IPS-18a (cell line): ENCODE data around the gene COX17.
A peak's percentile ranks its signal among the peaks of the same experiment; 100 is the strongest.

Source experiments
- H3K27ac ChIP-seq: one replicate; pipeline ENCODE4 v1.5.1; 2013; ENCODE audit warnings: low read length
- H3K27me3 ChIP-seq: one replicate; pipeline ENCODE4 v1.6.1; 2013; ENCODE audit warnings: mild to moderate bottlenecking, low read length; ENCODE audit not compliant: control insufficient read depth, insufficient read depth
- H3K36me3 ChIP-seq: one replicate; pipeline ENCODE4 v1.6.1; 2013; ENCODE audit warnings: low read depth, low read length; ENCODE audit not compliant: control insufficient read depth
- H3K4me1 ChIP-seq: one replicate; pipeline ENCODE4 v1.6.1; 2013; ENCODE audit warnings: low read depth, low read length; ENCODE audit not compliant: control insufficient read depth
- H3K4me3 ChIP-seq: one replicate; pipeline ENCODE4 v1.5.1; 2013; ENCODE audit warnings: low read length
- H3K9ac ChIP-seq: one replicate; pipeline ENCODE4 v1.6.1; 2013; ENCODE audit warnings: mild to moderate bottlenecking, low read length, moderate library complexity
- H3K9me3 ChIP-seq: one replicate; pipeline ENCODE4 v1.6.1; 2013; ENCODE audit warnings: low read depth, low read length; ENCODE audit not compliant: control insufficient read depth

Gene COX17

GRCh38 chr3:119653876-119654275 lies 23.3 kb downstream of the COX17 start:
- Histone ChIP-seq H3K4me3 (no peak overlapping the region), H3K36me3 (no peaks in the 10 kb centered on the region), H3K27ac (no peak overlapping the region), H3K27me3 (no peaks in the 10 kb centered on the region), H3K4me1 (no peaks in the 10 kb centered on the region), H3K9me3 (no peaks in the 10 kb centered on the region), H3K9ac (no peak overlapping the region)

- Histone ChIP-seq H3K36me3 (no peaks in the 10 kb centered on the region), H3K4me1 (peaks cover 3% of the 10 kb centered on the region), H3K9me3 (no peaks in the 10 kb centered on the region), H3K27ac (no peak overlapping the region), H3K27me3 (no peaks in the 10 kb centered on the region), H3K9ac (no peak overlapping the region), H3K4me3 (no peak overlapping the region)
Measured at GRCh38 chr3:119652306-119653033, 24.7 kb downstream of the COX17 start.

- Histone ChIP-seq H3K27me3 (no peaks in the 10 kb centered on the region), H3K9me3 (no peaks in the 10 kb centered on the region), H3K4me1 (peaks cover 7% of the 10 kb centered on the region), H3K4me3 (no peak overlapping the region), H3K36me3 (no peaks in the 10 kb centered on the region), H3K9ac (no peak overlapping the region), H3K27ac (no peak overlapping the region)
Measured at GRCh38 chr3:119649761-119650160, 27.4 kb downstream of the COX17 start.

GRCh38 chr3:119647843-119648575 lies 29.2 kb downstream of the COX17 start:
- Histone ChIP-seq H3K4me3 (no peak overlapping the region), H3K9me3 (no peaks in the 10 kb centered on the region), H3K36me3 (no peaks in the 10 kb centered on the region), H3K27ac (no peak overlapping the region), H3K4me1 (peaks cover 7% of the 10 kb centered on the region), H3K9ac (no peak overlapping the region), H3K27me3 (no peaks in the 10 kb centered on the region)

DNA sequence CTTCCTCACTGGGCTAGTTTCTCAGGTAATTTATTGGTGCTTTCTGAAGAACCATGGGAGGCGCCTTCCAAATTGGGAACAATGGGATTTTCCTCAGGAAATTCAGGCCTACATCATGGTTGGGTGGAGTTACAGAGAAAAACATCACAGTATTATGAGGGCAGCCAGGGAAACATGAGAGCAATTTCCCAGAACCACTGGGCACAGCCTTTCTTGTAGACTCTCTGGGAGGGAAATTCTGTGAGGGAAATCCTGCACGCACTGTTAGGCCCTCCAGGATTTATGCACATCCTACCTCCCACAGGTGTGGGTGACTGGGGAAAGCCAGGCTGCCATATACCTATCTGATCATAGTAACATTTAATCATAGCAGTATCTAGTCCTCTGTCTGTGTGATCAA lies 30.0 kb downstream of the COX17 start:
- peak overlapping the region; percentile 30 for H3K27ac ChIP-seq

DNA sequence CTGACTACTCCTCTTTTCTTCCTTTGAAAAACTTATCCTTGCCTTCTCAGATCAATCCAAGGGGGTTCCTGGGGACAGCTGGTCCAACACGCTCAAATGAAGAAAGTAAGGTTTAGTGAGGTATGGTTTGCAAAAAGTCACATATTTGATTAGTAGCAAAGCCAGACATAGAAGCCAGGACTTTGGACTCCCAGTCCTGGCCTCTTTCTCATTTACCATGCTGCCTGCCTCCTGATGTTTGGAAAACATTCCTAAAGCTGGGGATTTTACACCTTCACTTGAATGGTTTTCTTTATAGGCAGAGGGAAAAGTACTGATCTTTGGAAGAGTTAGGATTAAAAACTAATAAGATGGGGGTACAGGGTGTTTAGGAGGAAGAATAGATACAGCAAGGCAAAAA lies 31.4 kb downstream of the COX17 start:
- no peaks in the 10 kb centered on the region for H3K27me3 ChIP-seq
- no peak overlapping the region for H3K27ac ChIP-seq
- peaks cover 7% of the 10 kb centered on the region for H3K4me1 ChIP-seq
- no peaks in the 10 kb centered on the region for H3K9me3 ChIP-seq
- H3K9ac ChIP-seq, result no peak overlapping the region
- H3K36me3 ChIP-seq, result no peaks in the 10 kb centered on the region
- no peak overlapping the region for H3K4me3 ChIP-seq

More for the DNA sequence above, 30.0 kb downstream of the COX17 start:
- Histone ChIP-seq H3K4me1 (peaks cover 7% of the 10 kb centered on the region), H3K9ac (no peak overlapping the region), H3K4me3 (no peak overlapping the region), H3K27me3 (no peaks in the 10 kb centered on the region), H3K9me3 (no peaks in the 10 kb centered on the region), H3K36me3 (no peaks in the 10 kb centered on the region)

DNA sequence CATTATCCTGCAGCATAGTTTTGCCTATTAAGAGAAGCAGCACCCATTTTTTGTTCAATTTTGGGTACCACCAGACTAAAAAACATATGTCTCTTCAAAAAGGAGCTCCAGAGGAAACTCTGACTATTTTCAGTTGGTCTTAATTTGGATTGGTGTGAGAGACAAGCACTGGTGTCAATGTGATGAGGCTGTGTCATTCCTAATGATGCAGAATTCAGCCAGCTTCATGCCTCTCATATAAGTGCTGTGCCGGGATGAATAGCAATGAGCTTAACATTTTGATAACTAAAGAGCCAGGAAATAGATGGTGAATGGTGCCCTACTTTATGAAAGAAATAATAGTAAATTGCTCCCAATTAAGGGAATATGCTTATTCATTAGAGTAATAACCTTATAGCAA lies 32.7 kb downstream of the COX17 start:
- no peaks in the 10 kb centered on the region for H3K9me3 ChIP-seq
- H3K4me3 ChIP-seq, result no peak overlapping the region
- H3K36me3 ChIP-seq, result no peaks in the 10 kb centered on the region
- no peak overlapping the region for H3K9ac ChIP-seq
- no peak overlapping the region for H3K27ac ChIP-seq
- no peaks in the 10 kb centered on the region for H3K27me3 ChIP-seq
- H3K4me1 ChIP-seq, result peaks cover 7% of the 10 kb centered on the region

DNA sequence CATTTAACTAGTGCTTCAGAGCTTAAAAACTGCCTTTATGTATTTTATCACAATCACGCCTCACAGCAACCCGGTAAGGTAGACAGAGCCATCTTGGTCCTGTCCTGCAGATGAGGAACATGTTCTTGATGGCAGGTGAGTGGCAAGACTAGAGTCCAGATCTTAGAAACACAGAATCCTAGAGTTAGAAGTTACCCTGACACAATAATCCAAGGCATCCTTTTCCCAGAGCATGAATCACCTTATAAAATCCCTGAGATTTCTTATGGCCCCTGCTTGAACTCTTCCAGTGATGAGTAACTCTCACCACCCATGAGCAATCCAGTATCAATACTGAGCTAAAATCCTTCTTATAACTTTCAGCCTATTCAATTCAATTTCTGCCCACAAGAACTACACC lies 33.7 kb downstream of the COX17 start:
- no peak overlapping the region for H3K9ac ChIP-seq
- peaks cover 7% of the 10 kb centered on the region for H3K4me1 ChIP-seq
- no peak overlapping the region for H3K27ac ChIP-seq

GRCh38 chr3:119642746-119643473 lies 34.3 kb downstream of the COX17 start:
- H3K9me3 ChIP-seq, result no peaks in the 10 kb centered on the region
- no peaks in the 10 kb centered on the region for H3K36me3 ChIP-seq
- H3K4me3 ChIP-seq, result no peak overlapping the region
- peaks cover 7% of the 10 kb centered on the region for H3K4me1 ChIP-seq
- H3K27ac ChIP-seq, result no peak overlapping the region
- no peak overlapping the region for H3K9ac ChIP-seq
- H3K27me3 ChIP-seq, result no peaks in the 10 kb centered on the region

More for the DNA sequence above, 33.7 kb downstream of the COX17 start:
- no peaks in the 10 kb centered on the region for H3K27me3 ChIP-seq
- no peaks in the 10 kb centered on the region for H3K36me3 ChIP-seq
- no peaks in the 10 kb centered on the region for H3K9me3 ChIP-seq
- H3K4me3 ChIP-seq, result no peak overlapping the region

DNA sequence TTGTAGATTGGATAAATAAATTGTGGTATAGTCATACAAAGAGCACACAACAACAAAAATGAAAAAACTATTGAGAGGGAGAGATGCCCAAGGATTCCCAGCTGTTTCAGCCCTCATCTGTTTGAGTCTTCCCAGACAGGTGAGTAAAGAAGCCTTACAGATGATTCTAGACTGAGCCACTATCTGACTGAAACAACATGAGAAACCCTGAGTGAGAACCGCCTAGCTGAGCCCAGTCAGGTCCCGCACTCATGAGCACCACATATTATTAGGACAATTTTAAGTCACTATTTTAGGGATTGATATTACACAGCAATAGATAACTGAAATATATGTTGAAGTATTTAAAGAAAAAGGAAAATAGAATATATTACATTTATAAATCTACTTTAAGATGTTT lies 35.8 kb downstream of the COX17 start:
- no peak overlapping the region for H3K27ac ChIP-seq
- H3K4me1 ChIP-seq, result no peaks in the 10 kb centered on the region
- H3K9me3 ChIP-seq, result no peaks in the 10 kb centered on the region
- no peaks in the 10 kb centered on the region for H3K36me3 ChIP-seq
- no peak overlapping the region for H3K9ac ChIP-seq
- H3K4me3 ChIP-seq, result no peak overlapping the region
- H3K27me3 ChIP-seq, result no peaks in the 10 kb centered on the region

DNA sequence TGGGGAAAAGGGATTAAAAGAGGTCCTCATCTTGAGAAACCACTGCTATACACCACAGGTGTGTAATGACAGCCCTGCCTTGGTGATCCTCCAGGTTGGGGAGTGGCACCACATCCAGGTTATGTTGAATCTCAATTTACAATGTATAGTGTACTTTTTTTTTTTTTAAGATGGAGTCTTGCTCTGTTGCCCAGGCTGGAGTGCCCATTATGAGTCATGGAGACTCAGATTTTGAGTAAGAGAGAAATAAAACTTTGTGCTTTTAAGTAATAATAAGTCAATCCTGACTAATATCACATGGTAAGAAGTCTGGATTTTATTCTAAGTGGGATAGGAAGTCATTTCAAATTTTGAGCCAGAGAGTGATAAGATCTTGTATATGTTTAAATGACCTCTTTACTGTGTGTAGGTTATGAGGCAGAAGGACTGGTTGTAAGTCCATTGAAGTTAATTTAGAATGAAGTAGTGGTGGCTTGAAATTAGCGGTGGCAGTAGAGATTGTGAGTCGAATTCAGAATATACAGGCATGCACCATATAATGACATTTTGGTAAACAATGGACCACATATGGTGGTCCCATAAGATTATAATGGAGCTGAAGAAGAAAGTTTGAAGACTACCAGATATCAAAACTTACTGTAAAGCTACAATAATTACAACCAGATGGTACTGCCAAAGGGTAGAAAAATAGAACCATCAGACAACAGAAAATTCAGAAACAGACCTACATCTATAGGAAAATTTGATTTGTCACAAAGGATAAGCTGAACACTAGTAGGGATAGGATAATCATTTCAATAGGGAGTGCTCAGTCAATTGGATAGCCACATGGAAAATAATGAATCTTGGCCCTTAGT lies 37.5 kb downstream of the COX17 start:
- Histone ChIP-seq H3K4me1 (no peaks in the 10 kb centered on the region), H3K9me3 (no peaks in the 10 kb centered on the region), H3K9ac (no peak overlapping the region), H3K4me3 (no peak overlapping the region), H3K27me3 (no peaks in the 10 kb centered on the region), H3K36me3 (no peaks in the 10 kb centered on the region), H3K27ac (no peak overlapping the region)
